Mesodermal cell (in vitro differentiated cells): ENCODE data around the gene NPHS1.
"Not testable (repeated sequence)": the region's sequence is repeated elsewhere in the genome, so short reads cannot be mapped to it uniquely, and the experiment has no call there.

ENCODE experiments used
- H3K27ac ChIP-seq: 2 replicates; pipeline ENCODE4 v1.7.0; 2013; ENCODE audit warnings: mild to moderate bottlenecking, low read depth, low read length, moderate library complexity; ENCODE audit not compliant: severe bottlenecking
- H3K36me3 ChIP-seq: 2 replicates; pipeline ENCODE4 v1.7.1; 2013; ENCODE audit warnings: mild to moderate bottlenecking, low read length, moderate library complexity; ENCODE audit not compliant: control insufficient read depth, insufficient read depth
- H3K4me1 ChIP-seq: one replicate; pipeline ENCODE4 v1.7.1; 2013; ENCODE audit warnings: mild to moderate bottlenecking, low read length; ENCODE audit not compliant: insufficient read depth, control insufficient read depth, poor library complexity, severe bottlenecking
- H3K4me3 ChIP-seq: 2 replicates; pipeline ENCODE4 v1.7.0; 2013; ENCODE audit warnings: low read length, control low read depth, mild to moderate bottlenecking; ENCODE audit not compliant: insufficient read depth, poor library complexity, severe bottlenecking; ENCODE audit errors: extremely low read depth
- H3K9me3 ChIP-seq: 2 replicates; pipeline ENCODE4 v1.7.1; 2013; ENCODE audit warnings: mild to moderate bottlenecking, low read length, moderate library complexity; ENCODE audit not compliant: control insufficient read depth
- WGBS, 2 experiments: methylation state at CpG; one replicate each; pipeline ENCODE4 v1.1.5; 2013; ENCODE audit warnings: missing lambda C conversion rate in 2 of 2; ENCODE audit not compliant: insufficient coverage in 2 of 2; 5-methylcytosine and 5-hydroxymethylcytosine counted together

Gene NPHS1

GRCh38 chr19:35806597-35806996 is 45.7 kb downstream of the NPHS1 start:
- H3K4me3 ChIP-seq, result no peak overlapping the region
- H3K4me1 ChIP-seq, result no peaks in the 10 kb centered on the region
- WGBS, 2 experiments, result 85 to 89% methylated on average over 18 of the region's 18 CpGs
- H3K9me3 ChIP-seq, result no peaks in the 10 kb centered on the region
- H3K36me3 ChIP-seq, result no peaks in the 10 kb centered on the region
- no peak overlapping the region for H3K27ac ChIP-seq

- no peaks in the 10 kb centered on the region for H3K4me1 ChIP-seq
- WGBS, 2 experiments, result 68 to 81% methylated on average over 2 to 3 of the region's 5 CpGs
- no peaks in the 10 kb centered on the region for H3K36me3 ChIP-seq
- H3K9me3 ChIP-seq, result no peaks in the 10 kb centered on the region
- no peak overlapping the region for H3K27ac ChIP-seq
- no peak overlapping the region for H3K4me3 ChIP-seq
Measured at GRCh38 chr19:35805526-35806102, 46.7 kb downstream of the NPHS1 start.

GRCh38 chr19:35801828-35802227 is 50.5 kb downstream of the NPHS1 start:
- Histone ChIP-seq H3K9me3 (no peaks in the 10 kb centered on the region), H3K4me3 (no peak overlapping the region), H3K27ac (no peak overlapping the region), H3K36me3 (no peaks in the 10 kb centered on the region), H3K4me1 (no peaks in the 10 kb centered on the region)
- WGBS, 2 experiments, result 80 to 92% methylated on average over 2 of the region's 3 CpGs

- Histone ChIP-seq H3K4me3 (no peak overlapping the region), H3K36me3 (no peaks in the 10 kb centered on the region), H3K4me1 (no peaks in the 10 kb centered on the region), H3K9me3 (no peaks in the 10 kb centered on the region), H3K27ac (no peak overlapping the region)
- 36 to 52% methylated on average over 10 to 14 of the region's 15 CpGs for WGBS, 2 experiments
Measured at GRCh38 chr19:35797663-35798062, 54.6 kb downstream of the NPHS1 start.

GRCh38 chr19:35796645-35797542 is 55.4 kb downstream of the NPHS1 start:
- Histone ChIP-seq H3K36me3 (no peaks in the 10 kb centered on the region), H3K4me3 (no peak overlapping the region), H3K4me1 (no peaks in the 10 kb centered on the region), H3K27ac (no peak overlapping the region), H3K9me3 (no peaks in the 10 kb centered on the region)
- 37 to 42% methylated on average over 25 to 37 of the region's 39 CpGs for WGBS, 2 experiments

- not testable (repeated sequence) for H3K36me3 ChIP-seq, H3K27ac ChIP-seq, H3K4me3 ChIP-seq, H3K4me1 ChIP-seq, H3K9me3 ChIP-seq
- WGBS, 2 experiments, result no CpG with 5 or more reads among the region's 1 CpG
Measured at GRCh38 chr19:35795564-35795963, 56.7 kb downstream of the NPHS1 start.

- Histone ChIP-seq H3K4me1 (no peaks in the 10 kb centered on the region), H3K9me3 (no peaks in the 10 kb centered on the region), H3K27ac (no peak overlapping the region), H3K4me3 (no peak overlapping the region), H3K36me3 (no peaks in the 10 kb centered on the region)
- WGBS, 2 experiments, result 85 to 87% methylated on average over 4 to 7 of the region's 7 CpGs
Measured at GRCh38 chr19:35793381-35794165, 58.7 kb downstream of the NPHS1 start.

GRCh38 chr19:35792888-35793287 is 59.4 kb downstream of the NPHS1 start:
- no peaks in the 10 kb centered on the region for H3K9me3 ChIP-seq
- H3K27ac ChIP-seq, result no peak overlapping the region
- H3K36me3 ChIP-seq, result no peaks in the 10 kb centered on the region
- WGBS, 2 experiments, result 80 to 87% methylated on average over 7 to 8 of the region's 8 CpGs
- no peak overlapping the region for H3K4me3 ChIP-seq
- no peaks in the 10 kb centered on the region for H3K4me1 ChIP-seq

- Histone ChIP-seq H3K27ac (no peak overlapping the region), H3K36me3 (no peaks in the 10 kb centered on the region), H3K9me3 (no peaks in the 10 kb centered on the region), H3K4me1 (no peaks in the 10 kb centered on the region), H3K4me3 (no peak overlapping the region)
- WGBS, 2 experiments, result 84 to 89% methylated on average over 15 of the region's 15 CpGs
Measured at GRCh38 chr19:35792312-35792711, 60.0 kb downstream of the NPHS1 start.

GRCh38 chr19:35791814-35792279 is 60.5 kb downstream of the NPHS1 start:
- Histone ChIP-seq H3K27ac (no peak overlapping the region), H3K9me3 (no peaks in the 10 kb centered on the region), H3K36me3 (no peaks in the 10 kb centered on the region), H3K4me3 (no peak overlapping the region), H3K4me1 (no peaks in the 10 kb centered on the region)
- WGBS, 2 experiments, result 88 to 100% methylated on average over 6 of the region's 9 CpGs
